RWPE2 (cell line): ENCODE data around the gene SLC16A3.

ENCODE experiments used
- ATAC-seq: fragments of 200-7000 bp; cut with Tn5 transposase; 3 replicates; pipeline ENCODE4 v1.9.1; 2021; ENCODE audit warnings: low read depth
- DNase-seq: peaks from one replicate; pipeline ENCODE4 v3.0.0-alpha.2; 2020; ENCODE audit warnings: low spot score
- H3K27ac ChIP-seq: fragments of 450-650 bp; 2 replicates; pipeline ENCODE4 v1.5.1; 2017; ENCODE audit warnings: mild to moderate bottlenecking; ENCODE audit not compliant: poor library complexity, severe bottlenecking
- H3K27me3 ChIP-seq: fragments of 250-450 bp; sonication (Bioruptor Pico); 2 replicates; pipeline ENCODE4 v1.5.1; 2021; ENCODE audit warnings: mild to moderate bottlenecking, moderate library complexity; ENCODE audit not compliant: insufficient read depth, poor library complexity, severe bottlenecking
- H3K36me3 ChIP-seq: fragments of 250-450 bp; sonication (Bioruptor Pico); 2 replicates; pipeline ENCODE4 v1.5.1; 2020; ENCODE audit warnings: low read depth, mild to moderate bottlenecking, moderate library complexity
- H3K4me1 ChIP-seq: fragments of 250-450 bp; sonication (Bioruptor Pico); 2 replicates; pipeline ENCODE4 v1.5.1; 2021; ENCODE audit warnings: mild to moderate bottlenecking, moderate library complexity; ENCODE audit not compliant: insufficient read depth, poor library complexity, severe bottlenecking
- H3K4me3 ChIP-seq: fragments of 250-450 bp; sonication (Bioruptor Pico); 2 replicates; pipeline ENCODE4 v1.5.1; 2021; ENCODE audit warnings: mild to moderate bottlenecking, moderate library complexity; ENCODE audit not compliant: severe bottlenecking
- H3K9me3 ChIP-seq: fragments of 250-450 bp; sonication (Bioruptor Pico); 2 replicates; pipeline ENCODE4 v1.5.1; 2021; ENCODE audit warnings: mild to moderate bottlenecking, moderate library complexity; ENCODE audit not compliant: severe bottlenecking
- TF ChIP-seq, protein P1 (sequence below): fragments of 450-650 bp; IDR thresholded peaks from one replicate; pipeline ENCODE4 v1.5.1; 2017; ENCODE audit warnings: mild to moderate bottlenecking, moderate library complexity; ENCODE audit not compliant: poor library complexity, severe bottlenecking

Gene SLC16A3

DNA sequence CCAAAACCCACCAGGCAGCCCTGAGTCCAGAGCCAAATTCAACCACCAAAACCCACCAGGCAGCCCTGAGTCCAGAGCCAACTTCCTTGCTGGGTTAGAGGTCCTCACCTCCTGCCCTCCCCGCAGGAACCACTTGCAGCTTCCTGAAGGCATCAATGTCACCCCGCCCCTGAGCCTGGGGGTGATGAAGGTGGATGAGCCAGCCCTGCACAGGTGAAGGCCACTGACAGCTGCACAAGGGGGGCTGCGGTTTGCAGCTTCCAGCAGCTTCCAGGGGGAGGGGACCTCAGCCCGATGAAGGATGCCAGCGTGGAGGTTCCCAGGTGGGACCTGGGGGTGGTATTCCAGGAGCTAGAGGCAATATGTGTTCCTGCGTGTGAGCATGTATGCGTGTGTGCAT lies 52.2 kb downstream of the SLC16A3 start:
- H3K36me3 ChIP-seq, result no peaks in the 10 kb centered on the region
- no peak overlapping the region for H3K4me3 ChIP-seq
- H3K9me3 ChIP-seq, result no peaks in the 10 kb centered on the region
- H3K27me3 ChIP-seq, result no peaks in the 10 kb centered on the region
- H3K4me1 ChIP-seq, result peaks cover 47% of the 10 kb centered on the region
- H3K27ac ChIP-seq, result peak overlapping the region; percentile 99
- TF ChIP-seq, protein P1, sequence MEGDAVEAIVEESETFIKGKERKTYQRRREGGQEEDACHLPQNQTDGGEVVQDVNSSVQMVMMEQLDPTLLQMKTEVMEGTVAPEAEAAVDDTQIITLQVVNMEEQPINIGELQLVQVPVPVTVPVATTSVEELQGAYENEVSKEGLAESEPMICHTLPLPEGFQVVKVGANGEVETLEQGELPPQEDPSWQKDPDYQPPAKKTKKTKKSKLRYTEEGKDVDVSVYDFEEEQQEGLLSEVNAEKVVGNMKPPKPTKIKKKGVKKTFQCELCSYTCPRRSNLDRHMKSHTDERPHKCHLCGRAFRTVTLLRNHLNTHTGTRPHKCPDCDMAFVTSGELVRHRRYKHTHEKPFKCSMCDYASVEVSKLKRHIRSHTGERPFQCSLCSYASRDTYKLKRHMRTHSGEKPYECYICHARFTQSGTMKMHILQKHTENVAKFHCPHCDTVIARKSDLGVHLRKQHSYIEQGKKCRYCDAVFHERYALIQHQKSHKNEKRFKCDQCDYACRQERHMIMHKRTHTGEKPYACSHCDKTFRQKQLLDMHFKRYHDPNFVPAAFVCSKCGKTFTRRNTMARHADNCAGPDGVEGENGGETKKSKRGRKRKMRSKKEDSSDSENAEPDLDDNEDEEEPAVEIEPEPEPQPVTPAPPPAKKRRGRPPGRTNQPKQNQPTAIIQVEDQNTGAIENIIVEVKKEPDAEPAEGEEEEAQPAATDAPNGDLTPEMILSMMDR, result no peak
- DNase-seq, result no peak
- ATAC-seq, result no peak

DNA sequence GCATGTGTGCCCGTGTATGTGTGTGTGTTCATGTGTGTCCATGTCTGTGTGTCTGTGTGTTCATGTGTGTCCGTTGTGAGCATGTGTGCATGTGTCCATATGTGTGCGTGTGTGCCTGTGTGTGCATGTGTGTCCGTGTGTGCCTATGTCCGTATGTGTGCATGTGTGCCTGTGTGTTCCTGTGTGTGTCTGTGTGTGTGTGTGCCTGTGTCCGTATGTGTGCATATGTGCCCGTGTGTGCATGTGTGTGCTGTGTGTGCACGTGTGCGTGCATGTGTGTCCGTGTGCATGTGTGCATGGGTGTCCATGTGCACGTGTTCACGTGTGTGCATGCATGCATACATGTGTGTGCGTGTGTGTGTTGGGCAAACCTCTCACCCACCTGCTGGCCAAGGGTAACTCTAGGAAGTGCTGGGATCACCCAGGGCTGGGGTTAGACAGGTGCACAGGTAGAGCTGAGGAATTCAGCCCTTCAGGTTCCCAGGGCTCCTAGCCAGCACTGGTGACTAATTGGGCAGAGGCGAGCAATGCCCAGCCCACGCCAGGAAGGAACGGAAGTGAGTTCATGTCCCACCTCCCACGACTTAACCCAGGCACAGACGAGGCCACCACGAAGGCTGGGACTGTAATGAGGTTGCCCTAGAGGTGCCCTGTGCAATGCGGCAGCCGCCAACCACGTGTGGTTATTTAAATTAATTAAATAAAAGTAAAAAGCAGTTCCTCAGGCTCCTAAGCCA lies 52.8 kb downstream of the SLC16A3 start:
- Histone ChIP-seq H3K4me1 (peaks cover 47% of the 10 kb centered on the region), H3K4me3 (no peak overlapping the region), H3K9me3 (no peaks in the 10 kb centered on the region), H3K27ac (peak overlapping the region; percentile 99), H3K36me3 (no peaks in the 10 kb centered on the region), H3K27me3 (no peaks in the 10 kb centered on the region)
- TF ChIP-seq, protein P1, result no peak
- peak; percentile 93 for DNase-seq
- peak; percentile 78 for ATAC-seq

DNA sequence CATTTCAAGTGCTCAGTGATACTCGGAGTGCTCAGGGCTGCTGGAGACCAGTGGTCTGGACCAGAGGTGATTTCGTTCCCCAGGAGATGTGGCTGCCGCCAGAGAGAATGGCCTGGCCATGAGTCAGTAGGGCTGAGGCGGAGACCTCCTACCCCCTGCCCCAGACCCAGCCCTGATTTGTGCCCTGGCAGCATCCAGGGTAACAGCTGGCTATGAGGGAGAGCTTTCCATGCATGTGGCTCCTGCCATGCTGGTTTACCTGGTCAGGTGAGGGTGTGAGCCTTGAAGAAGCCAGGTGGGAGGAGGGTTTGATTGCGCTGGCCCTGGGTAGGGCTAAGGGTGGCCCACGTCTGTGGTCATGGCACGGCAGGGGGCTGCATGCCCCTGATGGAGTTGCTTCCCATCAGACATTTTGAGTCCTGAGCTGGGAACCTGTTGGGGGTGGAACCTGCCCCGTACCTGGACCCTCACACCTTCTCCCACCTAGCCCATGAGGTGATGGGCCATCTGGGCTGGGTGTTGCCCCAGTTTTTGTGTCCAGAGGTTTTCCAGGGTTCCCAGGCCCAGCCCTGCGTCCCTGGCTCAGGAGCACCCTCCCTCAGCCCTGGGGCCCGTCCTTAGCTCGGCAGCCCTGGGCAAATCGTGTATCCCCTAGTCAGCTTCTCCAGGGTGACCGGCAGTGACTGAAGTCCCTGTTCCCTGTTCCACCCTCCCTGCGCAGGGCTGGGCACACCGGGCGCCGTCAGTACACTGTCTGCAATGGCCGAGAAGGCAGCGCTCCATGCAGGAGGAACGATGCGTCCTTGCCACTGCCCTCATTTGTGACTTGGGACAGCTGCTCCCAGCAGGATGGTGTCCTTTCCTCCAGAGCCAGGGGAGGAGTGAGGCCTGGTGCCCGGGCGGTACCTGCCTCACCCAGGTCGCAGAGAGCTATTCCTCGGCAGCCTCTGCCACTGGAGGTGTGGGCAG lies 53.7 kb downstream of the SLC16A3 start:
- Histone ChIP-seq H3K4me1 (peaks cover 55% of the 10 kb centered on the region), H3K36me3 (no peaks in the 10 kb centered on the region), H3K4me3 (no peak overlapping the region), H3K9me3 (no peaks in the 10 kb centered on the region), H3K27me3 (no peaks in the 10 kb centered on the region), H3K27ac (peak overlapping the region; percentile 99)
- ATAC-seq (peak; percentile 45), DNase-seq (no peak)
- TF ChIP-seq, protein P1, result no peak

DNA sequence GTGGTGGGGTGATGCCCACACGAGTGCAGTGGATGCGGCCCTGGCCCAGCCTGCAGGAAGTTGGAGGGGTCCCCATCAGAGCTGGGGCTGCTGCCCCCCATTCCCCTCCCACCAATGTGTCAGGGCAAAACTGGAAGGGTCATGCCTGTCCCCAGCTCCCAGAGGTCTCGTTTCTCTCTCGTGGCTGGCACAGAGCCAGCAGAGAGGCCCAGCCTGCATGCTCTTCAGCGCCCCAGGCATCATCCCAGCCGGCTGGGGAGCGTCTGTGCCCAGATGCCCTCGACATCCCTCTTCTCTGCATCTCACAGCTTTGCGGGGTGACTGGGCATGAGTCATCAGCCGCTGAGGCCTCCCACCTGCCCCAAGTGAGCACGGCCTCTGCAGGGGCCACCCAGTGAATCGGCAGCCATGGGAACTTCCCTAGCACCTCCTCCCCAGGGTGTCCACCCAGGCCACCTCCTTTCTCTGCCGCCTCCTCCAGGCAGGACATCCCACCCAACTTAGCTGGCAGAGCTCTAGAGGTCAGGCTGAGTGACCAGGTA lies 54.4 kb downstream of the SLC16A3 start:
- H3K4me3 ChIP-seq, result no peak overlapping the region
- ATAC-seq (peak; percentile 71), DNase-seq (peak; percentile 98)
- no peaks in the 10 kb centered on the region for H3K36me3 ChIP-seq
- H3K9me3 ChIP-seq, result no peaks in the 10 kb centered on the region
- H3K27ac ChIP-seq, result peak overlapping the region; percentile 99
- H3K27me3 ChIP-seq, result no peaks in the 10 kb centered on the region
- TF ChIP-seq, protein P1, result no peak
- peaks cover 62% of the 10 kb centered on the region for H3K4me1 ChIP-seq
